GM06990 (cell line): ENCODE results near the gene GALNT14.
A peak's percentile ranks its signal among the peaks of the same experiment; 100 is the strongest.

ENCODE experiments used
- DNase-seq: peaks from one replicate; pipeline ENCODE4 v3.0.0-alpha.2; 2011; ENCODE audit not compliant: insufficient read length; ENCODE audit errors: extremely low read depth
- H3K27me3 ChIP-seq: replicated peaks from 2 replicates; pipeline ENCODE4 v1.6.0; 2011; ENCODE audit warnings: low read length; ENCODE audit not compliant: control insufficient read depth, insufficient read depth
- H3K36me3 ChIP-seq: 2 replicates; pipeline ENCODE4 v1.5.1; 2011; ENCODE audit warnings: low read length; ENCODE audit not compliant: control insufficient read depth, insufficient read depth
- H3K4me3 ChIP-seq: replicated peaks from 2 replicates; pipeline ENCODE4 v1.5.1; 2011; ENCODE audit warnings: low read depth, mild to moderate bottlenecking, control low read depth, low read length
- TF ChIP-seq, protein P1 (sequence below): IDR thresholded peaks from 2 replicates; pipeline ENCODE4 v1.5.1; 2011; ENCODE audit warnings: low read length, control low read depth, mild to moderate bottlenecking, inconsistent platforms; ENCODE audit not compliant: insufficient read depth, poor library complexity, severe bottlenecking

The GALNT14 gene

GRCh38 chr2:31107591-31108300, 30.5 kb downstream of the GALNT14 start:
- TF ChIP-seq, protein P1, sequence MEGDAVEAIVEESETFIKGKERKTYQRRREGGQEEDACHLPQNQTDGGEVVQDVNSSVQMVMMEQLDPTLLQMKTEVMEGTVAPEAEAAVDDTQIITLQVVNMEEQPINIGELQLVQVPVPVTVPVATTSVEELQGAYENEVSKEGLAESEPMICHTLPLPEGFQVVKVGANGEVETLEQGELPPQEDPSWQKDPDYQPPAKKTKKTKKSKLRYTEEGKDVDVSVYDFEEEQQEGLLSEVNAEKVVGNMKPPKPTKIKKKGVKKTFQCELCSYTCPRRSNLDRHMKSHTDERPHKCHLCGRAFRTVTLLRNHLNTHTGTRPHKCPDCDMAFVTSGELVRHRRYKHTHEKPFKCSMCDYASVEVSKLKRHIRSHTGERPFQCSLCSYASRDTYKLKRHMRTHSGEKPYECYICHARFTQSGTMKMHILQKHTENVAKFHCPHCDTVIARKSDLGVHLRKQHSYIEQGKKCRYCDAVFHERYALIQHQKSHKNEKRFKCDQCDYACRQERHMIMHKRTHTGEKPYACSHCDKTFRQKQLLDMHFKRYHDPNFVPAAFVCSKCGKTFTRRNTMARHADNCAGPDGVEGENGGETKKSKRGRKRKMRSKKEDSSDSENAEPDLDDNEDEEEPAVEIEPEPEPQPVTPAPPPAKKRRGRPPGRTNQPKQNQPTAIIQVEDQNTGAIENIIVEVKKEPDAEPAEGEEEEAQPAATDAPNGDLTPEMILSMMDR: no peak
- Histone ChIP-seq H3K4me3 (no peak overlapping the region), H3K27me3 (peaks cover 1% of the 10 kb centered on the region; the same call in 1 of the 2 replicates), H3K36me3 (no peaks in the 10 kb centered on the region)
- DNase-seq: no peak

DNA sequence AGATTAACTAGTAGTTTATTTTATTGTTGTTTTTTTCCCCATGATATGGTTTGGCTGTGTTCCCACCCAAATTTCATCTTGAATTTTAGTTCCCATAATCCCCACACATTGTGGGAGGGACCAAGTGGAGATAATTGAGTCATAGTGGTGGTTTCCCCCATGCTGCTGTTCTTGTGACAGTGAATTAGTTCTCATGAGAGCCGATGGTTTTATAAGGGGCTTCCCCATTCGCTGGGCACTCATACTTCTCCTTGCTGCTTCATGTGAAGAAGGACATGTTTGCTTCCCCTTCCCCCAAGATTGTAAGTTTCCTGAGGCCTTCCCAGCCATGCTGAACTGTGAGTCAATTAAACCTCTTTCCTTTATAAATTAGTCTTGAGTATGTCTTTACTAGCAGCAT, 36.5 kb downstream of the GALNT14 start:
- no peak for DNase-seq
- Histone ChIP-seq H3K36me3 (no peaks in the 10 kb centered on the region), H3K27me3 (no peaks in the 10 kb centered on the region), H3K4me3 (no peak overlapping the region)
- TF ChIP-seq, protein P1: no peak

DNA sequence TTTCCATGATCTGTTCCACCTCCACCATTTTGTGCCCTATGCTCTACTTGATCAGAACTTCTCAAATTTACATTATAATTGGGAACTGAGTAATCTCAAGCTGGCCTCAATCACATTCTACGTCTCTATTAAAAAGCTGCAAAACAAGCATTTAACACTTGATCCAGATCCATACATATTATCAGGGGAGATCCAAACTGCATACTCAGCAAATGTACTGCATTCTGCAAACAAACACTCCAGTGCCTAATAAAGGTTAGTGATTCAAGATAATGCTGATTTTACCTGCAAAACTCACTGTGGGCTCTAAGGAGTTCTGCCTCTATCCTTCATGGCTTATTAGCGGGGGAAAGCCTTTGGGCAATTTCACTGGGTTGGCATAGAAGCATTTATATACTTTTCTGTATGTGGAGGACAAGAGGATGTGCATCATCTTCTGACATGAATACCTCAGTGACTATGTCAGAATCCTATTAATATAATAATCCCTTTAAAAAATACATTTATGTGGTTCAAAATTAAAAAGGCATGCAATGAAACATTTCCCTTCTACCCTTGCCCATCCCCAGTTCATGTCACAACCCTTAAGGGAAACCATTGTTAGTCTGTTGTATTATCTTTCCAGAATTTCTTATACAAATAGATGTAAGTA, 40.2 kb downstream of the GALNT14 start:
- DNase-seq: no peak
- Histone ChIP-seq H3K27me3 (no peaks in the 10 kb centered on the region), H3K4me3 (no peak overlapping the region), H3K36me3 (no peaks in the 10 kb centered on the region)
- TF ChIP-seq, protein P1: no peak

DNA sequence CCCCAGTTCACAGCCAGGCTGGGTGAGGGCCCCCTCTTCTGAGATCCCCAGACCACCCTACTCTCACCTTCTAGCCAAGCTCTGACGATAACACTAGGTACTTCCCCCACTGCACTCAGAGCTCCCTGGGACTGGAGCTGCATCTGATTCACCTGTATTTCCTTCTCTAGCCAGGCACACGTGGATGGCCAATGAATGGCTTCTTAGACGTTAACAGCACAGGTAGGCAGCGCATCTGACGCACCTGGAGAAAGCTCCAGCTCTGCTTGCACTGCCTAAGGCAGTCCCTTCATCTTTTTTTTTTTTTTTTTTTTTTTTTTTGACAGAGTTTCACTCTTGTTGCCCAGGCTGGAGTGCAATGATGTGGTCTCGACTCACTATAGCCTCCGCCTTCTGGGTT, 48.1 kb downstream of the GALNT14 start:
- H3K36me3 ChIP-seq: no peaks in the 10 kb centered on the region
- TF ChIP-seq, protein P1: no peak
- H3K4me3 ChIP-seq: no peak overlapping the region
- no peak for DNase-seq
- no peaks in the 10 kb centered on the region; the same call in 1 of the 2 replicates for H3K27me3 ChIP-seq

DNA sequence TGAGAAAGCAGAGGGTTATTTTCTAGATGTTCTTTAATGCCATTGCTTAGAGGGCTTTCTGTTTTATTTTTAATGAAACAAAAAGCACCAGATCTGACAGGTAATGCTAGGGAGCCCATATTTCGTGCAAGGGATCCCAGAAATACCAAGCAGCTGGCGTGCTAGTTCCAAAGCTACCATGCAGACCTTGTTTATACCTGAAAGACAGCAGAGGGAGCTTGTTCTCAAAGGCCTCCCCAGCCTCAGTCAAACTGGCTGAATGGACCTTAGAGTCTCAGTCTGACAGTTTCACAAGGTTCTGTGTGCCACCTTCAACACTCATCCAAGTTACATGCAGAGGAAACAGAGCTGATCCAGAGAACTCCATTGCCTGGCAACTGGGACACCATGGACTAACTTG, 48.6 kb downstream of the GALNT14 start:
- H3K36me3 ChIP-seq: no peaks in the 10 kb centered on the region
- TF ChIP-seq, protein P1: peak; percentile 5
- H3K27me3 ChIP-seq: no peaks in the 10 kb centered on the region; the same call in 1 of the 2 replicates
- no peak overlapping the region for H3K4me3 ChIP-seq
- DNase-seq: no peak
